Bronchial epithelial cell (primary cell): ENCODE results near the gene FAIM2. TPM values are rescaled to one million over a fixed set of nuclear protein-coding genes. Genes with fewer than 3 reads are reported as not detected.

Experiments used
- DNase-seq: peaks from one replicate; pipeline ENCODE4 v3.0.0-alpha.2; 2010; ENCODE audit warnings: low read depth
- FAIRE-seq: peaks from 2 replicates; lab custom pipeline; 2011; peaks lifted over from hg19 to GRCh38; lab: Jason Lieb, UNC
- H3K27me3 ChIP-seq: 2 replicates; pipeline ENCODE4 v1.5.1; 2011; ENCODE audit warnings: low read length; ENCODE audit not compliant: control insufficient read depth, insufficient read depth
- H3K36me3 ChIP-seq: 2 replicates; pipeline ENCODE4 v1.5.1; 2011; ENCODE audit warnings: low read length; ENCODE audit not compliant: control insufficient read depth, insufficient read depth
- H3K4me3 ChIP-seq: 2 replicates; pipeline ENCODE4 v1.5.1; 2011; ENCODE audit warnings: mild to moderate bottlenecking, low read depth, low read length, control low read depth
- total RNA-seq: library from RNA; depleted of rRNA; stranded (reverse); fragments of >200 nt; gene quantifications from 2 replicates; pipeline ENCODE4 v1.2.1, GENCODE V29; 2014
- TF ChIP-seq, protein P1 (sequence below): IDR thresholded peaks from 2 replicates; pipeline ENCODE4 v1.5.1; 2011; ENCODE audit warnings: mild to moderate bottlenecking, moderate library complexity, low read length, control low read depth, inconsistent platforms; ENCODE audit not compliant: insufficient read depth, severe bottlenecking

The FAIM2 gene
- total RNA-seq, 1 donor from 2014 or later = 0.53 TPM

DNA sequence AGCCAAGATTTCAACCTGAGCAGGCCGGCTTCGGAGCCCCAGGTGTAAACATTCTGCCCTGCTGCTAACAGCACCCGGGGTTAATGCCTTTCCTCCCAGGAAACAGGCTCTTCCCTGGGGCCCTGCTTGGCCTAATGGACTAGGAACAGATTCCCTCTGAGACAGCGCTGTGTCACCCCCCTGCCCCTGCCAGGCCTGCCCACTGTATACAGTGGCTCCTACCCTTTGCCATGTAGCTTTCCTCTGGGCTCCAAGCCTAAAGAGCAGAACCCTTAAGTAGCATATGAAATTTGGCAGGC, 32.5 kb downstream of the FAIM2 start:
- DNase-seq (no peak), FAIRE-seq (no peak)

DNA sequence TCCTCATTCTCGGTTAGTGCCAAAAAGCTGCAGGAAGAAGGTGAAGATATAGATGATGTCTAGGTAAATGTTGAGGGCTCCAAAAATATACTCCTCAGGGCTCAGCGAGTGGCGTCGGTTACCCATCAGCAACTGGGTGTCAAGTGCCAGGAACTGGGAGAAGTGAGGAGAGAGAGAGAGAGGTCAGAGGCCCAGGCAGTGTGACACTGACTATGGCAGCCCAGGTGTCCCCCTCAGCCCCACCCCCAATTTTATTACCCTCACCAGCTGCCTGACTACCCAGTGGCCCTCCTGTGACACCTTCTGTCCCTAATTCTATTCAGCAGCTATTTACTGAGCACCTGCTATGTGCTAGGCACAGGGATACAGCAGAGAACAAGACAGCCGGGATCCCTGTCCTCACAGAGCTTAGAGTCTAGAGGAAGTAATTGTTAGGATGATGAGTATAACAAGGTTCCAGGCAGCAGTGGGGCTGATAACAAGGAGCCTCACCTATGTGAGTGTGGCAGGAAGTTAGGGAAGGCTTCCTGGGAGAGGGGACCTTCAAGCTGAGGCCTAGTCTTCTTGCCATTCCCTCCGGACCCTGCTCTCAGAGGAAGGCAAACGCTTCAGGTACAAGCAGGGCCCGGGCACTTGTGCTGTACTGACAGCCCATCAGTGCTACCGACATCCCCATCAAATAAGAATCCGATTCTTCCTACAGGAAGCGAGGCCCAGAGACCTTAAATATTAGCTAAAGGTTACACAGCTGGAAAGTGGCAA, 33.0 kb downstream of the FAIM2 start:
- TF ChIP-seq, protein P1, sequence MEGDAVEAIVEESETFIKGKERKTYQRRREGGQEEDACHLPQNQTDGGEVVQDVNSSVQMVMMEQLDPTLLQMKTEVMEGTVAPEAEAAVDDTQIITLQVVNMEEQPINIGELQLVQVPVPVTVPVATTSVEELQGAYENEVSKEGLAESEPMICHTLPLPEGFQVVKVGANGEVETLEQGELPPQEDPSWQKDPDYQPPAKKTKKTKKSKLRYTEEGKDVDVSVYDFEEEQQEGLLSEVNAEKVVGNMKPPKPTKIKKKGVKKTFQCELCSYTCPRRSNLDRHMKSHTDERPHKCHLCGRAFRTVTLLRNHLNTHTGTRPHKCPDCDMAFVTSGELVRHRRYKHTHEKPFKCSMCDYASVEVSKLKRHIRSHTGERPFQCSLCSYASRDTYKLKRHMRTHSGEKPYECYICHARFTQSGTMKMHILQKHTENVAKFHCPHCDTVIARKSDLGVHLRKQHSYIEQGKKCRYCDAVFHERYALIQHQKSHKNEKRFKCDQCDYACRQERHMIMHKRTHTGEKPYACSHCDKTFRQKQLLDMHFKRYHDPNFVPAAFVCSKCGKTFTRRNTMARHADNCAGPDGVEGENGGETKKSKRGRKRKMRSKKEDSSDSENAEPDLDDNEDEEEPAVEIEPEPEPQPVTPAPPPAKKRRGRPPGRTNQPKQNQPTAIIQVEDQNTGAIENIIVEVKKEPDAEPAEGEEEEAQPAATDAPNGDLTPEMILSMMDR = no peak
- Histone ChIP-seq H3K27me3 (no peaks in the 10 kb centered on the region), H3K4me3 (no peak overlapping the region), H3K36me3 (no peaks in the 10 kb centered on the region)
- FAIRE-seq = no peak
- no peak for DNase-seq

More for the DNA sequence above, 32.5 kb downstream of the FAIM2 start:
- TF ChIP-seq, protein P1 = no peak
- Histone ChIP-seq H3K4me3 (no peak overlapping the region), H3K27me3 (no peaks in the 10 kb centered on the region), H3K36me3 (no peaks in the 10 kb centered on the region)

DNA sequence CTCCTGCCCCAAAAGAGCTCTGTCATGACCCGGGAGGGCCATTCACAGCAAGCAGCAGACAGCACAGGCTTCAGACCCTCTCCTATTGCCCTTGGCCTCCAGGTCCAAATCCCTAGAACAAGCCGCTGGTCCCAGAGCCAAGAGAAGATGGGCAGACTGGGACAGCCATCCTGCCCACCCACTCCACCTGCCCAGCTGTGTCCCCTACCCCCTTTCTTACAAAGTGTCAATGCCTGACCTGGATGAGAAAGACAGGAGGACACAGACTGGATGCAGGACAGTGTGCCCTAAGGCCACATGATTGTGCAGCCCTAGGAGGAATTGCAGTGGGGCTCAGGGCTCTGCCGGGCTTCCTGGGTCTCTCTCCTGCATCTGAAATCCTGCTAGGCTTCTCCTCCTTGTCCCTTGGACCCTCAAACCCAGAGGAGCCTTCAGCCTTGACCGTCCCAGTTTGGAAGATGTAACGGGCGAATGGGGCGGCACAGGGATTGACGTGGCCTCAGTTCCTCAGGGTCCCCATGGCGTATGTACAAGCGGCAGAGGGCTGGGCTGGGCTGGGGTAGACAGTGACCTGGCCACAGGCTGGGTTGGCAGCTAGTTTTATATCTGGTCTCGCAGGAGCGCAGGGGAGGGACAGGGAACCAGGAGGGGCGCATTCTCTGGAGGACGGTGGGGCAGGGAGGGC, 33.7 kb downstream of the FAIM2 start:
- TF ChIP-seq, protein P1 = no peak
- Histone ChIP-seq H3K36me3 (no peaks in the 10 kb centered on the region), H3K27me3 (no peaks in the 10 kb centered on the region), H3K4me3 (no peak overlapping the region)
- FAIRE-seq = no peak
- no peak for DNase-seq

DNA sequence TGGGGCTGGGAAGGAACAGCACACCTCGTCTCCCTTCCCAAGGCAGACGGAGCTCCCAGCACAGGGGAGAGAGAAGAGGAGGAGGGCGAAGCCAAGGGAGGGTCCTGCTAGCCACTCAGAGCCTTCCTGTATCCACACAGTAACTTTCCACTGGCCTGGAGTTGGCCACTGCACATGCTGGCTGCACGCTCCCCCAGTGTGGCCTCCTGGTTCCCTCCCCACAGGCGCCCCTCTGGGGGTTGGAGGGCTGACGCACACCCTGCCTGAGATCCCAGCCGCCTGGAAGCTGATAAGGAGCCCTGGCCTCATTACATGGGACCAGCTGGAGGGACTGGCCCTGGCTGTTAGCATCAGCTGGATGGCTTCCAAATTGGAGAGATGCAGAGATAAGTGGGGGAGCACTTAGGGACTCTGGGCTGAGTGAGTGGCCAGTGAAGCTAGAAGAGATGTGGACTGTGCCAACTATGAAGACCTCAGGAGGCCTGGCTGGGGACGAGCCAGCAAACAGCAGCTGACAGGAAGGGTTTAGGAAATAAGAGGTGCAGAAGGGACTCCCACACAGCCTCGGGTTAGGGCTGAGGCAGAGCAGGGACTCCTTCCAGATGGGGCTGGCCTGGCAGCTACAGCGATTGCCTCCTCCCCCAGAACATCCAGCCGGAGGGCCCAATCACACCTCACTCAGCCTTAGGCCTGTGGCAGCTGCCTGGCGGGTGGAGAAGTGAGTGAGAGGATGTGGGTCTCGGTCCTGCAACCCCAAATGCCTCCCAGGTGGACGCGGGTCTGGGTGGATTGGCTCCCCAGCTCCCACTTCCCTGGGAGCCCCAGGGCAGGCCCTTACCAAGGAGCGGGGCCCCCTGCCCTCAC, 34.5 kb downstream of the FAIM2 start:
- H3K27me3 ChIP-seq = no peaks in the 10 kb centered on the region
- H3K4me3 ChIP-seq = no peak overlapping the region
- DNase-seq (no peak), FAIRE-seq (no peak)
- TF ChIP-seq, protein P1 = no peak
- no peaks in the 10 kb centered on the region for H3K36me3 ChIP-seq

GRCh38 chr12:49868449-49868848, 35.3 kb downstream of the FAIM2 start:
- FAIRE-seq (no peak), DNase-seq (no peak)
- no peaks in the 10 kb centered on the region for H3K36me3 ChIP-seq
- no peaks in the 10 kb centered on the region for H3K27me3 ChIP-seq
- TF ChIP-seq, protein P1 = no peak
- H3K4me3 ChIP-seq = no peak overlapping the region
